IPS DF 6.9 (cell line): ENCODE measurements around the gene XRN2.

Experiments
- DNase-seq: peaks from one replicate; pipeline ENCODE4 v3.0.0-alpha.2; 2013; ENCODE audit warnings: low read depth, low spot score
- H3K27ac ChIP-seq: one replicate; pipeline ENCODE4 v1.5.1; 2013; ENCODE audit warnings: low read length, control low read depth
- H3K27me3 ChIP-seq: 2 replicates; pipeline ENCODE4 v1.6.1; 2013; ENCODE audit warnings: mild to moderate bottlenecking, low read length; ENCODE audit not compliant: control insufficient read depth, insufficient read depth
- H3K36me3 ChIP-seq: 2 replicates; pipeline ENCODE4 v1.6.1; 2013; ENCODE audit warnings: low read length; ENCODE audit not compliant: control insufficient read depth, insufficient read depth
- H3K4me1 ChIP-seq: 2 replicates; pipeline ENCODE4 v1.6.1; 2013; ENCODE audit warnings: low read length; ENCODE audit not compliant: control insufficient read depth, insufficient read depth
- H3K4me3 ChIP-seq: 2 replicates; pipeline ENCODE4 v1.5.1; 2013; ENCODE audit warnings: mild to moderate bottlenecking, low read length
- H3K9me3 ChIP-seq: 2 replicates; pipeline ENCODE4 v1.6.1; 2013; ENCODE audit warnings: low read length, inconsistent platforms; ENCODE audit not compliant: control insufficient read depth, insufficient read depth
- WGBS: extraction: QIAGEN DNeasy Blood & Tissue Kit; methylation state at CpG from one replicate; pipeline ENCODE4 v1.1.7; 2013; ENCODE audit warnings: mixed read lengths, missing lambda C conversion rate; ENCODE audit not compliant: insufficient read length, insufficient coverage; 5-methylcytosine and 5-hydroxymethylcytosine counted together

Gene XRN2

DNA sequence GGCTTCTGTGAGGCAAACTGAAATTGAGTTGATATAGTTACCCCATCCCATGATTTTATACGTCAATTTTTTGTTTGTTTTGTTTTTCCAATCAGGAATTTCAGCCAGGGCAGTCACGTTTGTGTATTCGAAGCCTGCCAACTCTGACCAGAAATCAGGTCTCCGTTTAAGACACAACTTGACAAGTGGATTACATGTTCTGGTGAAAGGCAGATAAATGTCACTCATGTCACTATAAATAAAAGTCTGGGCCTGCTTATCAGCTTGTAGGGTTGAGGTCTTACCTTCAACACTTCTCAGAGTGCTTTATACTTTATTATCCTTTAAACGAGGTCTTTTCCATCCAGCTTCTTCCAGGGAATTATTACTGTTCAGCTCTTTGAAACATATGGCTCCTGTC, 8.4 kb upstream of the XRN2 start:
- Histone ChIP-seq H3K4me1 (no peaks in the 10 kb centered on the region), H3K36me3 (no peaks in the 10 kb centered on the region), H3K27me3 (no peaks in the 10 kb centered on the region), H3K9me3 (no peaks in the 10 kb centered on the region), H3K27ac (no peak overlapping the region), H3K4me3 (no peak overlapping the region)
- DNase-seq, result no peak
- WGBS, result no CpG with 5 or more reads among the region's 5 CpGs

GRCh38 chr20:21301940-21302663, 1.0 kb upstream of the XRN2 start:
- Histone ChIP-seq H3K27ac (no peak overlapping the region), H3K4me3 (peak overlapping the region; percentile 95; the same call in 1 of the 2 replicates), H3K4me1 (no peaks in the 10 kb centered on the region; the same call in 1 of the 2 replicates), H3K9me3 (no peaks in the 10 kb centered on the region), H3K27me3 (no peaks in the 10 kb centered on the region), H3K36me3 (no peaks in the 10 kb centered on the region)
- no peak for DNase-seq
- no CpG with 5 or more reads among the region's 9 CpGs for WGBS

DNA sequence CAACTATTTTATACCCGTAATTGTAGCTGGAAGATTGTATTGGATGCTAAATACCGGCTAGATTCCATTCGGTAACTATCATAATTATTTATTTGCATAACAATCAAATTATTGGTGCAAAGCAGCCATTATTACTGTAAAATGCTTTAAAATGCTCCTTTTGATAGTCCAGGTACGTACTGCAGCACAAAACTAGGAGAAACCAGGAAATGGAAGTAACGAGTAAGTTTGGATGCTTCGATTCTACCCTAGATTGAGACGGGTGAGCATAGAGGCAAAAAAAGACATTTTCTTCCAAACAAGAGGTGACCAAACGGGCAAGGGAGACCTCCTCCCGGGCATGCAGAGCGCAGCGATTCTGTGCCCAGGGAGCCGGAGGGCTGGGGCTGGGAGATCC, 469 bp upstream of the XRN2 start:
- Histone ChIP-seq H3K27ac (no peak overlapping the region), H3K4me1 (no peaks in the 10 kb centered on the region; the same call in 1 of the 2 replicates), H3K36me3 (no peaks in the 10 kb centered on the region), H3K9me3 (no peaks in the 10 kb centered on the region), H3K4me3 (peak overlapping the region; percentile 95), H3K27me3 (no peaks in the 10 kb centered on the region)
- DNase-seq, result no peak
- WGBS, result no CpG with 5 or more reads among the region's 12 CpGs

DNA sequence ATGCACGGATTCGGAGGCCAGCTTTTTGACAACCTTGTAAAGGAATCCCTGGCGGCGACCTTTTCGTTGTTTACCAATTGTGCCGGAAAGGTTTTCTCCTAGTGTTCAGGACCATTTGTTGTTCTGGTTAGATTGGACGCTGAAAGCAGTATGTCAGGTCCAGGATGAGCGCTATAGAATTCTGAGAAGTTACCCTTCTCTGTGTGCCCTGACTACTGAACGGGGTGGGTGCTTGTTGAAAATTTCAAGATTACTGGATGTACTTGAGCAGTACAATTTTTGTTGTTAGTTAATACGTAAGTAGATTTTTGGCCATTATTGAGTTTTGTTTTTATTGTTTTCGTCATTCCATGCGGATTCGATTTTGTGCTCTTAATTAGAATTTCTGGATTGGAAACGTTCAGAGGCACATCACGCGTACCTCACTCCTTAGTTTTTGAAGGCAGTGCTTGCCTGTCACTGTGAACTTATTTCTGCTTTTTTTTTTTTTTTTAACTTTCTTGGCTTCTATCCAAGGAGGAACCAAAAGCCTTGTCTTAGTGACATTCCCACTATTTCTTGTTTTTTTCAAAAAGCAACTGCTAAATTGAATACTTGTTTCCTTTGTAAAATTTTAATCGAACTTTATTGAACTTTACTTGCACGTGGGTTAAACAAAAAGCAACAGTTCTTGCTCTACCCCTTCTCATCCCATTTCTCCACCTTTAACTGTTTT, 898 bp downstream of the XRN2 start:
- Histone ChIP-seq H3K9me3 (no peaks in the 10 kb centered on the region), H3K27ac (no peak overlapping the region), H3K36me3 (no peaks in the 10 kb centered on the region), H3K27me3 (no peaks in the 10 kb centered on the region), H3K4me3 (peak overlapping the region; percentile 95), H3K4me1 (no peaks in the 10 kb centered on the region; the same call in 1 of the 2 replicates)
- no CpG with 5 or more reads among the region's 18 CpGs for WGBS
- no peak for DNase-seq

DNA sequence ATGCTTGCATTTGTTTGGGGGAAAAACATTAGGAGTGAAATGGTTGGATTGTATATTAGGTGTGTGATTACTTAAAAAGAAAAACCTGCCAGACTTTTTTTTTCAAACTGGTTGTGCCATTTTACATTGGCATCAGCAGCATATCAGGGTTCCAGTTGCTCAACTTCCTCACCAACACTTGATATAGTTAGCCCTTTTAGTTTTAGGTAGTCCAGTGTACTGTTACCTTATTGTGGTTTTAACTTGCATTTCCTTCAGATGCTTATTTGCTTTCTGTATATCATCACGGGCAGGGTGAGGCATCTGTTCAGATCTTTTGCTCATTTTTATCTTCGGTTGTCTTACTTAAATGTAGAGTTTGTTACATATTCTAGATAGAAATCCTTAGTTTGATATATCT, 5.2 kb downstream of the XRN2 start:
- DNase-seq, result no peak
- H3K27me3 ChIP-seq, result no peaks in the 10 kb centered on the region
- H3K27ac ChIP-seq, result no peak overlapping the region
- WGBS, result no CpG with 5 or more reads among the region's 2 CpGs
- no peaks in the 10 kb centered on the region for H3K9me3 ChIP-seq
- no peaks in the 10 kb centered on the region; the same call in 1 of the 2 replicates for H3K4me1 ChIP-seq
- H3K4me3 ChIP-seq, result no peak overlapping the region
- H3K36me3 ChIP-seq, result no peaks in the 10 kb centered on the region

DNA sequence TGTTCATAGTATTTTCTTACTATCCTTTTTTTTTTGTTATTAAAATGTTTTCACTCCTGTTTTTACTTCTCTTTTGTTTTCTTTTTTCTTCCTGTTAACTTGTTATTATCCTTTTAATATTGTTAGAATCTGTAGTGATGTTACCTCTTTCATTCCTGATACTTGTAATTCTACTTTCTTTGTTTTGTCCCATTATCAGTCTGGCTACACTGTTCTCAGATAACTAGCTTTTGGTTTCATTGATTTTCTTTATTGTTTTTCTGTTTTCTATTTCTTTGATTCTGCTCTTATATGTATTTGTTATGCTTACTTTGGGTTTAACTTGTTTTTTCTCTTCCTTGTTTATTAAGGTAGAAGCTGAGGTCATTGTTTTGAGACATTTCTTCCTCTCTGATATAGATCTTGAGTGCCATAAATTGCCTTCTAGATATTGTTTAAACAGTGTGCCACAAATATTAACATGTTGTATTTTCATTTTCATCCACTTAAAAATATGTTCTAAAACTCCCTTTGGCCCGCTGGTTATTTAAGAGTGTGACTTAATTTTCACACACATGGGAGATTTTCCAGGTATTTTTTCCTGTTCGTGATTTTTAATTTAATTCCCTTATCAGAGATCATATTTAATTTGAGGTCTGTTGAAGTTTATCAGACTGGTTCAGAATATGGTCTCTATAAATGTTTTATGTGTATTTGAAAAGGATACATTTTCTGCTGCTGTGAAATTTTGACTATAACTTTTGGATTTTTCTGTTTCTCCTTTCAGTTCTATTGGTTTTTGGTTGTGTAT, 6.7 kb downstream of the XRN2 start:
- Histone ChIP-seq H3K9me3 (no peaks in the 10 kb centered on the region), H3K27ac (no peak overlapping the region), H3K27me3 (no peaks in the 10 kb centered on the region), H3K36me3 (no peaks in the 10 kb centered on the region), H3K4me1 (no peaks in the 10 kb centered on the region), H3K4me3 (no peak overlapping the region)
- no peak for DNase-seq
- WGBS, result no CpG with 5 or more reads among the region's 2 CpGs

DNA sequence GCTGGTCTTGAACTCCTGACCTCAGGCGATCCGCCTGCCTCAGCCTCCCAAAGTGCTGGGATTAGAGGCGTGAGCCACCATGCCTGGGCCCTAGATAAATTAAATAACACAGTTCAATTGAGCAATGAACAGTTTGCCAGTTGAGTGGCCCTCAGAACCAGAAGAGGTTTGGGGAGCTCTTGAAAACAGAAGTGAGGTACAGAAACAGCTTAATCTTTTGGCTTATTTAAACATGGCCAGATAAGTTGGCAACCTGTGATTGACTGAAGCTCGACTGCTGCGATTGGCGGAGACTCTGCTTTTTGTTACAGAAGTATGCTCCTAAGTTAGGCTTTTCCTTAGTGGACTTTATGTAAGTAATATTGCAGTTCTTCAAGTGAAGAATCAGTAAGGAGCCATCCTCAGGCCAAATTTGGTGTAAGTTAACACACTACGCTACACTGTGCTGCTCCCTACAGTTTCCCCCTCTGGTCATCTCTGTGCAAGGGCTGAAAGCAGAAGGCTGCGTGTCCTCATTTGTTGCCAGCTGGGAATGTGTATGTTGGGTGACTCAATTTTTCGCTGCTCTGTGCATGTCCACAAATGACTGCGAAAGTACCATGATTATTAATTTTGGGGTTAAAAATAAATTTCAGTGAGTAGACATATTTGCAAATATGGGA, 9.8 kb downstream of the XRN2 start:
- Histone ChIP-seq H3K4me1 (no peaks in the 10 kb centered on the region; the same call in 1 of the 2 replicates), H3K36me3 (no peaks in the 10 kb centered on the region), H3K4me3 (no peak overlapping the region), H3K27me3 (no peaks in the 10 kb centered on the region), H3K27ac (no peak overlapping the region), H3K9me3 (no peaks in the 10 kb centered on the region)
- WGBS, result no CpG with 5 or more reads among the region's 10 CpGs
- DNase-seq, result no peak

GRCh38 chr20:21315138-21315537, 12.0 kb downstream of the XRN2 start:
- WGBS, result no CpG with 5 or more reads among the region's 4 CpGs
- no peaks in the 10 kb centered on the region for H3K27me3 ChIP-seq
- no peak for DNase-seq
- H3K36me3 ChIP-seq, result no peaks in the 10 kb centered on the region
- no peak overlapping the region for H3K4me3 ChIP-seq
- no peak overlapping the region for H3K27ac ChIP-seq
- H3K4me1 ChIP-seq, result no peaks in the 10 kb centered on the region; the same call in 1 of the 2 replicates
- no peaks in the 10 kb centered on the region for H3K9me3 ChIP-seq

GRCh38 chr20:21322083-21322710, 19.1 kb downstream of the XRN2 start:
- DNase-seq, result no peak
- Histone ChIP-seq H3K27me3 (no peaks in the 10 kb centered on the region), H3K27ac (no peak overlapping the region), H3K4me3 (no peak overlapping the region), H3K9me3 (no peaks in the 10 kb centered on the region), H3K36me3 (no peaks in the 10 kb centered on the region), H3K4me1 (0 out of 2 replicates have a peak, but pooled peaks cover 2% of the 10 kb centered on the region)
- WGBS, result no CpG with 5 or more reads among the region's 5 CpGs
